ENCODE measurements around the gene COL25A1. TPM values are rescaled to one million over a fixed set of nuclear protein-coding genes. Genes with fewer than 3 reads are reported as not detected.

The COL25A1 gene
- total and polyA plus RNA-seq, 4 donors = 0.61 to 4.4 (median 2.1) TPM

- H3K9ac ChIP-seq (ENCODE audit: low read depth in 1 of 2, low read length in 2 of 2) = no peak overlapping the region
- no peak for DNase-seq (ENCODE audit: low spot score)
- H3K36me3 ChIP-seq (ENCODE audit: control insufficient read depth in 4 of 4, insufficient read depth in 3 of 4, low read depth in 1 of 4, low read length in 3 of 4) = no peaks in the 10 kb centered on the region
- no peaks in the 10 kb centered on the region for H3K4me1 ChIP-seq (ENCODE audit: control insufficient read depth in 4 of 4, insufficient read depth in 4 of 4, low read length in 3 of 4)
- TF ChIP-seq ATF3 (IDR thresholded peaks at IDR 0.05) (no peak), JUND (IDR thresholded peaks at IDR 0.05) (no peak), MAX (IDR thresholded peaks at IDR 0.05) (no peak), CTCF (IDR thresholded peaks at IDR 0.05; ENCODE audit: low read depth, low read length, missing input control) (no peak), NR2F2 (IDR thresholded peaks at IDR 0.05) (no peak), GABPA (IDR thresholded peaks at IDR 0.05 in 1 of 2, conservative IDR thresholded peaks at IDR 0.05 in 1 of 2) (no peak), HNF4A (conservative IDR thresholded peaks at IDR 0.05) (no peak), ZBTB33 (IDR thresholded peaks at IDR 0.05) (no peak), SP1 (IDR thresholded peaks at IDR 0.05) (no peak), FOXA1 (IDR thresholded peaks at IDR 0.05) (no peak), RXRA (IDR thresholded peaks at IDR 0.05) (no peak)
- no peak overlapping the region for H3K27ac ChIP-seq (ENCODE audit: low read depth in 1 of 2, low read length in 2 of 2)
- WGBS = 65% methylated on average over 2 of the region's 2 CpGs
- H3K9me3 ChIP-seq (ENCODE audit: control insufficient read depth in 4 of 4, low read length in 3 of 4) = no peaks in the 10 kb centered on the region
- no peak overlapping the region for H3K4me3 ChIP-seq (ENCODE audit: low read depth in 1 of 3, low read length in 3 of 3)
- peaks cover 0 to 3% (median 0%) of the 10 kb centered on the region in 4 donors for H3K27me3 ChIP-seq (ENCODE audit: control insufficient read depth in 4 of 4, insufficient read depth in 4 of 4, low read length in 3 of 4)
These were observed 87.0 kb downstream of the COL25A1 start for GRCh38 chr4:109215506-109215905.

- Histone ChIP-seq H3K4me3 (ENCODE audit: low read depth in 1 of 3, low read length in 3 of 3) (no peak overlapping the region), H3K27me3 (ENCODE audit: control insufficient read depth in 4 of 4, insufficient read depth in 4 of 4, low read length in 3 of 4) (peaks cover 0 to 3% (median 0%) of the 10 kb centered on the region in 4 donors), H3K9me3 (ENCODE audit: control insufficient read depth in 4 of 4, low read length in 3 of 4) (no peaks in the 10 kb centered on the region), H3K9ac (ENCODE audit: low read depth in 1 of 2, low read length in 2 of 2) (no peak overlapping the region), H3K27ac (ENCODE audit: low read depth in 1 of 2, low read length in 2 of 2) (no peak overlapping the region), H3K36me3 (ENCODE audit: control insufficient read depth in 4 of 4, insufficient read depth in 3 of 4, low read depth in 1 of 4, low read length in 3 of 4) (no peaks in the 10 kb centered on the region), H3K4me1 (ENCODE audit: control insufficient read depth in 4 of 4, insufficient read depth in 4 of 4, low read length in 3 of 4) (no peaks in the 10 kb centered on the region)
- DNase-seq (ENCODE audit: low spot score) = no peak
- 67% methylated on average over 4 of the region's 4 CpGs for WGBS
- no peak for TF ChIP-seq SP1 (IDR thresholded peaks at IDR 0.05)
- no peak for TF ChIP-seq MAX (IDR thresholded peaks at IDR 0.05)
- no peak for TF ChIP-seq CTCF (IDR thresholded peaks at IDR 0.05; ENCODE audit: low read depth, low read length, missing input control)
- no peak for TF ChIP-seq JUND (IDR thresholded peaks at IDR 0.05)
- no peak for TF ChIP-seq FOXA2 (IDR thresholded peaks at IDR 0.05)
- no peak for TF ChIP-seq HNF4G (IDR thresholded peaks at IDR 0.05)
- no peak for TF ChIP-seq FOXA1 (IDR thresholded peaks at IDR 0.05)
- TF ChIP-seq GABPA (IDR thresholded peaks at IDR 0.05 in 1 of 2, conservative IDR thresholded peaks at IDR 0.05 in 1 of 2) = no peak
- TF ChIP-seq RXRA (IDR thresholded peaks at IDR 0.05) = no peak
- TF ChIP-seq HNF4A (conservative IDR thresholded peaks at IDR 0.05) = no peak
- no peak for TF ChIP-seq RAD21 (IDR thresholded peaks at IDR 0.05)
- no peak for TF ChIP-seq REST (IDR thresholded peaks at IDR 0.05)
- no peak for TF ChIP-seq ZBTB33 (IDR thresholded peaks at IDR 0.05)
- no peak for TF ChIP-seq YY1 (IDR thresholded peaks at IDR 0.05)
- TF ChIP-seq ATF3 (IDR thresholded peaks at IDR 0.05) = no peak
- TF ChIP-seq TAF1 (conservative IDR thresholded peaks at IDR 0.05) = no peak
- TF ChIP-seq NR2F2 (IDR thresholded peaks at IDR 0.05) = no peak
These were observed 87.7 kb downstream of the COL25A1 start for GRCh38 chr4:109214622-109215301.
